Spleen (tissue), 11 donors: ENCODE data around the gene DCD. TPM values are rescaled to one million over a fixed set of nuclear protein-coding genes. Genes with fewer than 3 reads are reported as not detected.
"Not testable (repeated sequence)": the region's sequence is repeated elsewhere in the genome, so short reads cannot be mapped to it uniquely, and the experiment has no call there.

Experiments used
- DNase-seq: peaks from one replicate; pipeline ENCODE4 v3.0.0-alpha.2; 2020
- H3K27ac ChIP-seq, 8 donors: fragments of 200-600 bp; sonication (generic) in 7 of 8; 1 replicate in 4 of 8; 2 replicates in 4 of 8; pipeline versions ENCODE4 v1.5.0 to v1.8.0; 2016 to 2021; ENCODE audit warnings: inconsistent platforms in 4 of 8, mild to moderate bottlenecking in 4 of 8, moderate library complexity in 1 of 8
- H3K27me3 ChIP-seq, 7 donors: fragments of 200-600 bp; sonication (generic) in 6 of 7; replicated peaks in 1 of 7; 1 replicate in 4 of 7; 2 replicates in 3 of 7; pipeline versions ENCODE4 v1.5.0 to v1.8.0; 2016 to 2021; ENCODE audit warnings: inconsistent platforms in 3 of 7, mild to moderate bottlenecking in 1 of 7
- H3K36me3 ChIP-seq, 6 donors: fragments of 200-600 bp; sonication (generic) in 5 of 6; 1 replicate in 4 of 6; 2 replicates in 2 of 6; pipeline versions ENCODE4 v1.5.0 to v1.8.0; 2016 to 2021; ENCODE audit warnings: inconsistent platforms in 2 of 6
- H3K4me1 ChIP-seq, 6 donors: fragments of 200-600 bp; sonication (generic) in 5 of 6; 1 replicate in 3 of 6; 2 replicates in 3 of 6; pipeline versions ENCODE4 v1.5.0 to v1.8.0; 2016 to 2021; ENCODE audit warnings: inconsistent platforms in 3 of 6
- H3K4me3 ChIP-seq, 8 donors: fragments of 200-600 bp; sonication (generic) in 7 of 8; 1 replicate in 4 of 8; 2 replicates in 4 of 8; pipeline versions ENCODE4 v1.5.0 to v1.8.0; 2016 to 2021; ENCODE audit warnings: inconsistent platforms in 4 of 8, mild to moderate bottlenecking in 4 of 8, moderate library complexity in 2 of 8
- H3K9me3 ChIP-seq, 8 donors: fragments of 200-600 bp; sonication (generic) in 7 of 8; 1 replicate in 4 of 8; 2 replicates in 4 of 8; pipeline versions ENCODE4 v1.5.0 to v1.8.0; 2016 to 2021; ENCODE audit warnings: inconsistent platforms in 4 of 8
- POLR2A ChIP-seq, 3 donors: fragments of 450-650 bp; IDR thresholded peaks; one replicate each; pipeline ENCODE4 v1.5.1; 2017; ENCODE audit warnings: antibody characterized with exemption in 3 of 3, mild to moderate bottlenecking in 1 of 3
- POLR2AphosphoS5 ChIP-seq, 3 donors: sonication (generic); formaldehyde crosslinking; IDR thresholded peaks; one replicate each; pipeline ENCODE4 v1.5.1; 2017; ENCODE audit warnings: antibody characterized with exemption in 3 of 3
- whole genome bisulfite sequencing, 5 donors: extraction: QIAGEN DNeasy Blood & Tissue Kit in 3 of 5; methylation state at CpG; one replicate each; pipeline versions ENCODE4 v1.1.5 to v1.1.7; 2013 to 2018; 5-methylcytosine and 5-hydroxymethylcytosine counted together
- intact Hi-C: fragments of 100-400 bp; cut with DNase I; formaldehyde crosslinking; loops from one replicate; pipeline ENCODE4 v1.15.0; 2023; ENCODE audit warnings: low total_unique reads
- polyA plus RNA-seq, 3 donors: library from polyadenylated mRNA; stranded (reverse); fragments of 200-250 nt; gene quantifications; one replicate each; pipeline ENCODE4 v1.2.1, GENCODE V29; 2013
- total RNA-seq, 7 donors: library from RNA; depleted of rRNA in 3 of 7; stranded (reverse); fragments of >200 nt in 3 of 7; fragmentation: NEBNext Ultra II Directional in 4 of 7; extraction: Animal tissue kit (Norgen Biotek cat#: 25700) in 4 of 7; gene quantifications; one replicate each; pipeline versions ENCODE4 v1.1.0 to v1.2.1, GENCODE V29; 2016 to 2021
- TF ChIP-seq, protein P1 (sequence below), 11 experiments: fragments of 200-600 bp in 7 of 11; fragments of 450-650 bp in 4 of 11; sonication (generic) in 4 of 11; IDR thresholded peaks in 8 of 11; conservative IDR thresholded peaks in 3 of 11; 1 replicate in 7 of 11; 2 replicates in 4 of 11; pipeline versions ENCODE4 v1.4.0 to v1.8.0; 2016 to 2021; ENCODE audit warnings: antibody characterized with exemption in 11 of 11, inconsistent platforms in 4 of 11, mild to moderate bottlenecking in 1 of 11
- donor health status: healthy with polysubstance abuse.
- donor health status: DM: no; HTN: no; CAD: no; lungs with moderate emphysema.
- donor health status: DM: no; HTN: no; CAD: no.
- donor health status: Bipolar disorder and iron deficiency.
- donor health status: healthy.
- donor health status: DM: no; HTN: no; CAD: no.
- donor health status: DM: yes; HTN: yes; CAD: no.

DCD gene
- total and polyA plus RNA-seq, 10 donors, result not detected

DNA sequence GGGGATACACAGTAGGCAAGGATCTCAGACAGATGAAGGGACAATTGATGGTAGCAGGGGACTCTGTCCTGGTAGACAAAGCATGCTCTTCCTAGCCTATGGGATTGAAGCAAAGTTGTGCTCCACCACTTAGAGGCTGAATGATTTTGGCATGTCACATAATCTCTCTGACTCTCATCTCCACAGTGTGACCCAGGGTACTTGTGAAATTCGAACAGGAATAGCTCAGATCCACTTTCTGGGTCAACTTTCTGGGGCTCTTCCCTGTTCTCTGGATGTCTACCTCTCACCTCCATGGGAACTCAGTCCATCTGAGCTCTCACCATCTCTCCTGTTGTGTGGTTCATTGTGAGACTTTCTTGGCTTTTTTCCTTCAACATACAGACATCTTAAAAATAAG, 1.7 kb upstream of the DCD start:
- WGBS, 5 donors, result 39 to 71% (median 61%) methylated on average over 1 of the region's 1 CpG
- H3K4me1 ChIP-seq, result no peaks in the 10 kb centered on the region
- no peaks in the 10 kb centered on the region for H3K9me3 ChIP-seq
- H3K27me3 ChIP-seq, result peaks cover 0 to 43% (median 0%) of the 10 kb centered on the region in 7 donors
- no peak overlapping the region for H3K27ac ChIP-seq
- TF ChIP-seq, protein P1, sequence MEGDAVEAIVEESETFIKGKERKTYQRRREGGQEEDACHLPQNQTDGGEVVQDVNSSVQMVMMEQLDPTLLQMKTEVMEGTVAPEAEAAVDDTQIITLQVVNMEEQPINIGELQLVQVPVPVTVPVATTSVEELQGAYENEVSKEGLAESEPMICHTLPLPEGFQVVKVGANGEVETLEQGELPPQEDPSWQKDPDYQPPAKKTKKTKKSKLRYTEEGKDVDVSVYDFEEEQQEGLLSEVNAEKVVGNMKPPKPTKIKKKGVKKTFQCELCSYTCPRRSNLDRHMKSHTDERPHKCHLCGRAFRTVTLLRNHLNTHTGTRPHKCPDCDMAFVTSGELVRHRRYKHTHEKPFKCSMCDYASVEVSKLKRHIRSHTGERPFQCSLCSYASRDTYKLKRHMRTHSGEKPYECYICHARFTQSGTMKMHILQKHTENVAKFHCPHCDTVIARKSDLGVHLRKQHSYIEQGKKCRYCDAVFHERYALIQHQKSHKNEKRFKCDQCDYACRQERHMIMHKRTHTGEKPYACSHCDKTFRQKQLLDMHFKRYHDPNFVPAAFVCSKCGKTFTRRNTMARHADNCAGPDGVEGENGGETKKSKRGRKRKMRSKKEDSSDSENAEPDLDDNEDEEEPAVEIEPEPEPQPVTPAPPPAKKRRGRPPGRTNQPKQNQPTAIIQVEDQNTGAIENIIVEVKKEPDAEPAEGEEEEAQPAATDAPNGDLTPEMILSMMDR (IDR thresholded peaks at IDR 0.05 in 8 of 11, conservative IDR thresholded peaks at IDR 0.05 in 3 of 11), result no peak
- TF ChIP-seq POLR2AphosphoS5 (IDR thresholded peaks at IDR 0.05), result no peak
- TF ChIP-seq POLR2A (IDR thresholded peaks at IDR 0.05), result no peak
- no peaks in the 10 kb centered on the region for H3K36me3 ChIP-seq
- intact Hi-C loops, result no loop called here
- H3K4me3 ChIP-seq, result no peak overlapping the region
- no peak for DNase-seq

DNA sequence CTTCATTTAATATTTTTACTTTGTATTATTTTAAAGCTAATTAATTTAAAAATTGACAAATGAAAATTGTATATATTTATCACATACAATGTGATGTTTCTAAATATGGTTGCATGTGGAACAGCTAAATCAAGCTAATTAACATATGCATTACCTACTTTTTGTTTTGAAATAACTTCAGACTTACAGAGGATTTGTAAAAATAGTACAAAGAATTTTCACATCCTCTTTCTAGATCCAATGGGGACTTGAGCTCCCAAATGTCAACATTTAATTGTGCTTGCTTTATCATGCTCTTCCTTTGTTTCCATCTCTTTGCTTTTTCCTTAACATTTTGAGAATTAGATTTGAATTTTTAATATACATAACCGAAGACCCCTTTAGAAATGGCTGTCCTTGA, 6.6 kb downstream of the DCD start:
- H3K27me3 ChIP-seq, result peaks cover 0 to 30% (median 0%) of the 10 kb centered on the region in 7 donors
- no peaks in the 10 kb centered on the region for H3K9me3 ChIP-seq
- H3K36me3 ChIP-seq, result no peaks in the 10 kb centered on the region
- TF ChIP-seq POLR2A (IDR thresholded peaks at IDR 0.05) (no peak), POLR2AphosphoS5 (IDR thresholded peaks at IDR 0.05) (no peak)
- TF ChIP-seq, protein P1 (IDR thresholded peaks at IDR 0.05 in 8 of 11, conservative IDR thresholded peaks at IDR 0.05 in 3 of 11), result no peak
- H3K4me3 ChIP-seq, result no peak overlapping the region
- no peak for DNase-seq
- intact Hi-C loops, result no loop called here
- H3K4me1 ChIP-seq, result peaks cover 0 to 13% (median 0%) of the 10 kb centered on the region in 6 donors
- 72 to 98% (median 80%) methylated on average over 1 of the region's 1 CpG for WGBS, 5 donors
- no peak overlapping the region for H3K27ac ChIP-seq

DNA sequence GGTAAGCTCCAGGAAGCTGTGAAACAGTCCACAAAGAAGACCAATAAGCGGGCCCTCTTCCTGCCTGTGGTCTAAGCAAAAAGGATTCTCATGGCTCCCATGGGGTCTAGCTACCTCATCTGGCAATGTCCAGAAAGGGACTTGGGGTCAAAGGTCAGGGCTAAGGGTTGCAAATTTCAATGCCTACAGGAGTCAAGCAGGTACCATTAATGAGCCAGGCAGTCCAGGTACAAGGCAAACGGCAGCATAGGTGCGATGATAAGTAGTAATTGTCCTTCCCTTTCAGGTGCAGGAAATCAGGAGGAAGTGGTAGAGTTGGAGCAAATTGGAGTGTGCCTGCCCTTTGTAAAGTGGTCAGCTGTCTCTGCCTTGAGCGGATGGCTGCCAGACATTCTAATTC, 7.1 kb downstream of the DCD start:
- Histone ChIP-seq H3K27ac (no peak overlapping the region), H3K4me3 (no peak overlapping the region), H3K9me3 (no peaks in the 10 kb centered on the region), H3K4me1 (peaks cover 0 to 13% (median 0%) of the 10 kb centered on the region in 6 donors), H3K36me3 (no peaks in the 10 kb centered on the region), H3K27me3 (peaks cover 0 to 26% (median 0%) of the 10 kb centered on the region in 7 donors)
- WGBS, 5 donors, result 65 to 76% (median 74%) methylated on average over 4 of the region's 4 CpGs
- intact Hi-C loops, result no loop called here
- TF ChIP-seq POLR2A (IDR thresholded peaks at IDR 0.05) (no peak), POLR2AphosphoS5 (IDR thresholded peaks at IDR 0.05) (no peak)
- TF ChIP-seq, protein P1 (IDR thresholded peaks at IDR 0.05 in 8 of 11, conservative IDR thresholded peaks at IDR 0.05 in 3 of 11), result no peak
- no peak for DNase-seq

DNA sequence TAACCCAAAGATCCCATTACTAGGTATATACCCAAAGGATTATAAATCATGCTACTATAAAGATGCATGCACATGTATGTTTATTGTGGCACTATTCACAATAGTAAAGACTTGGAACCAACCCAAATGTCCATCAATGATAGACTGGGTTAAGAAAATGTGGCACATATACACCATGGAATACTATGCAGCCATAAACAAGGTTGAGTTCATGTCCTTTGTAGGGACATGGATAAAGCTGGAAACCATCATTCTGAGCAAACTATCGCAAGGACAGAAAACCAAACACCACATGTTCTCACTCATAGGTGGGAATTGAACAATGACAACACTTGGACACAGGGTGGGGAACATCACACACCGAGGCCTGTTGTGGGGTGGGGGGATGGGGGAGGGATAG, 9.1 kb downstream of the DCD start:
- 88 to 100% (median 93%) methylated on average over 2 of the region's 2 CpGs for WGBS, 5 donors
- intact Hi-C loops, H3K27me3 ChIP-seq, H3K36me3 ChIP-seq, H3K9me3 ChIP-seq, H3K4me3 ChIP-seq, DNase-seq, H3K27ac ChIP-seq: not testable (repeated sequence)
- H3K4me1 ChIP-seq, result peaks cover 0 to 13% (median 0%) of the 10 kb centered on the region in 6 donors

DNA sequence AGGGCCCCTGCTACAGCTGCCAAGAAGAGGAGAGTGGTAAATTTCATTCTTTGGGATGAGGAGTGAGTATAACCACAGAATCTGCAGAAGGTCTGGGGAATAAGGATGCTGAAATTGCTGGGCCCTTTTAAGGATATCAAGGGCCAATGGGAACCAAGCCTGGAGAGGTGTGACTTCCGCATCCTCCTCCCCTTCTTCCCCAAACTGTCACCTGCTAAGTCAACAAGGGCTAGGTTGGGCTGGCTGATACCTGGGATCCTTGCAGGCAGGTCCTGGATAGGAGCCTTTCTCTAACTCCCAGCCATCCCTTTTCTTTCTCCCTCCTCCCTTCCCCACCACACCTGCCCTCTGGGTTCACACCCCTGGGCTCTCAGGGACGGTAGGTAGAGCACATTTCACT, 13.4 kb downstream of the DCD start, which contains the start of gene LACRT:
Gene LACRT (minus strand): TSS at position 101 of the 400 bp plus-strand sequence. CDS start 54 bp downstream, at position 47.
- Histone ChIP-seq H3K4me1 (no peaks in the 10 kb centered on the region), H3K27me3 (peaks cover 0 to 20% (median 0%) of the 10 kb centered on the region in 7 donors), H3K9me3 (no peaks in the 10 kb centered on the region), H3K36me3 (no peaks in the 10 kb centered on the region), H3K4me3 (no peak within 1 kb of the TSS), H3K27ac (no peak within 1 kb of the TSS)
- DNase-seq, result no peak
- intact Hi-C loops, result no loop called here
- TF ChIP-seq, protein P1 (IDR thresholded peaks at IDR 0.05 in 8 of 11, conservative IDR thresholded peaks at IDR 0.05 in 3 of 11), result no peak
- no peak for TF ChIP-seq POLR2AphosphoS5 (IDR thresholded peaks at IDR 0.05)
- TF ChIP-seq POLR2A (IDR thresholded peaks at IDR 0.05), result no peak
- 63 to 79% (median 76%) methylated on average over 2 of the region's 2 CpGs for WGBS, 5 donors
